HG02938 (cell line): Measurements from ENCODE around the gene PAK1.
A peak's percentile ranks its signal among the peaks of the same experiment; 100 is the strongest.
"Not testable (repeated sequence)": the region's sequence is repeated elsewhere in the genome, so short reads cannot be mapped to it uniquely, and the experiment has no call there.

ENCODE experiments used
- ATAC-seq: cut with Tn5 transposase; IDR thresholded peaks from one replicate; pipeline ENCODE4 v1.9.1; 2021; ENCODE audit warnings: mild to moderate bottlenecking, moderate library complexity; ENCODE audit not compliant: unreplicated experiment

PAK1 gene

DNA sequence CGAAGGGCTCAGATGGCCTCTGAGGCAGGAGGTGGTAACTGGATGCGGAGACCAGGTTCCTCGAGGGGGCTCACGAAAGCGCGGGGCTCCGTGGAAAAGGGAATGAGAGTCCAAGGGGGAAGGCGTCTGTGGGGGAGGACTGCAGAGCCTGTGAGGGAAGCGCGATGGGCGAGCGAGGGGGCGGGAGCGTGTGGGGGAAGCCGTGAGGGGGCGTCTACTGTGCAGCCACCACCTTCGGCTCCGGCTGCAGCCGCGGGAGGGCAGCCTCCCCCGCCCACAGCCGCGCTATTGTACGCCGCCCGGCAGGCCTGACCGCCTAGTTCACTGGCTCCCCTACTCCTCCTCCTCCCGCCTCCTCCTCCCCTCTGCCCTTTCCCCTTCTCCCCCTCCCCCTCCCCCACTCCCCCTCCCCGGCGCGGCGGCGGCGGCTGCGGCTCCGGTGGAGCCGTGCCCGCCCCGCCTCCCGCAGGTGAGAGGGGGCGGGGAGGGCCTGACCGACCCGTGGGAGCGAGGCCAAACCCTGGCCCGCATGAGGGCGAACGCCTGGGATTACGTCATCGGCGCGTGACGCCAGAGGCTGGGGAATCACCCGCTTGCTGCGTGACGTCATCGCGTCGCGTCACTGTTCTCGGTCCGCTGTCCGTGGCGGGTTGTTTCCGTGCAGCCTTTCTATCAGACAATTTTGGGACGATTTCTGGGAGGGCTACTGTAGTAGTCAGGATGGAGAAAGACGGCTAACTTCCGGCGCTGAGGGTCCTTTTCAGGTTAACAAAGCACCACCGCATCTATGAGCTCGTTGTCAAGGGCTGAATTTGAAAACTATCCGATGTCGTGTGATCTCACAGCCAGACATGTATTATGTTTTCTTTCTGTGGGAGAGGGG lies at the start of gene PAK1:
Gene PAK1 (minus strand): TSS at position 294 of the 883 bp plus-strand sequence. CDS start 81,574 bp downstream, outside the sequence.
- ATAC-seq, result peak; percentile 58

DNA sequence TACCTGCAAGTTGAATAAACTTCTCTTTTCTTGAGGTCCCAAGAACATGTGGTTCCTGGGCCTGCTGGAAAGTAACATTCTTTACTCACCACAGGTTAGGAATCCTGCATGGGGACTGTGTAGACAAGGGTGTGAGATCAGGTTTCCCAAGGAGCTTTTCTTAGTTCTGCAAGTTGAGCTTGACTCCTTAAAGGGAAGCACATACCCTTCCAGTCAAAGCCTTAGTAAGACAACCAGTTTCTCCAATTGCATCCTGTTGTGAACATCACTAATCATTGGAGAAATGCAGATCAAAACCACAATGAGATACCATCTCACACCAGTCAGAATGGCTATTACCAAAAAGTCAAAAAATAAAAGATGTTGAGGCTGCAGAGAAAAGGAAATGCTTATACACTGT lies 48.3 kb upstream of the PAK1 start:
- no peak for ATAC-seq

DNA sequence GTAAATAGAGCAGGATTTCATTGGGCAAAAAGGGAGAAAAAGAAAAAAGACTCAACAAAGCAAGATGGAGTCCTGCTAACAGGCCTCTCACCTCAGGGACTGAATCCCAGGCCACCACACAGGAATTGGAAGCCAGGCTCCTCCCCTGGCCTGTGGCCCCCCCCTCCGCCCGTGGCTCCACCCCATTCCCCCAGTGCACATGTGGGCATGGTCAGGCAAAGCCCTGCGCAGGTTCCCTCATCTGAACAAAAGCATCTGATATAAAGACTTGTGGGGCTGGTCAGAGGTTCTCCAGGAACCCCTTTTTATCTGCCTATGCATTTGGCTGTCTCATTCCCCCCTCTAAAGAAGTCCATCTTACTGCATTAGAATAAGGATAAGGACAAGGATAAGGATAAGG lies 46.0 kb upstream of the PAK1 start:
- ATAC-seq, result no peak

DNA sequence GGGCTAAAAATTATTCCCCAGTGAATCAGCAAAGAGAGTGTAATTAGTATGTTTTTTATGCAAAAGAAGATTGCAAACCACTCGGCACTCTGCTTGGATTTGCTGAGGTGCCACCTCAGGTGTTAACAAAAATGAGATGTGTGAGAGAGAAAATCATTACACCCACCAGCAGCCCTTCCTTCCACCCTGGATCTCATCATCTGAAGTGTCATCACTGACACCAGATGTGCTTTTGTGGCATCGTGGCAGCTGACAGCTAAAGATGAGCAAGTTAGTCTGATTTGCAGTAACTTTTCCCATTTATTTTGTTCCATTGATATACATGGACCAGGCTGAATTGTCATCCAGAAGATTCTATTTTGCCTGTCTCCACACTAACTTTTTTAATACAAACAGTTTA lies 44.6 kb upstream of the PAK1 start:
- no peak for ATAC-seq

DNA sequence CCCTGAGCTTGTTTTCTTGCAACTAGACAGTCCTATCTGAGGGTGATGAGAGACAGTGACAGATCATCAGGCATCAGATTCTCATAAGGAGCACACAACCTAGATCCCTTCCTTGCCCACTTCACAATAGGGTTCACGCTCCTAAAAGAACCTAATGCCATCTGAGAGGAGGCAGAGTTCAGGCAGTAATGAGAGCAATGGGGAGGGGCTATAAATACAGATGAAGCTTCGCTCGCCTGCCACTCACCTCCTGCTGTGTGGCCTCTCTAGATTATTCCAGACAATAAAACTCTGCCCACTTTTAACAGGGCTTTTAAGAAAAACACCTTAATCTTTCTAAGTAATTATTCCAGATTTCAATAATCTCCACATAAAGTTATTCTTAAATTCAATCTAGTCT lies 43.9 kb upstream of the PAK1 start:
- ATAC-seq, result no peak

DNA sequence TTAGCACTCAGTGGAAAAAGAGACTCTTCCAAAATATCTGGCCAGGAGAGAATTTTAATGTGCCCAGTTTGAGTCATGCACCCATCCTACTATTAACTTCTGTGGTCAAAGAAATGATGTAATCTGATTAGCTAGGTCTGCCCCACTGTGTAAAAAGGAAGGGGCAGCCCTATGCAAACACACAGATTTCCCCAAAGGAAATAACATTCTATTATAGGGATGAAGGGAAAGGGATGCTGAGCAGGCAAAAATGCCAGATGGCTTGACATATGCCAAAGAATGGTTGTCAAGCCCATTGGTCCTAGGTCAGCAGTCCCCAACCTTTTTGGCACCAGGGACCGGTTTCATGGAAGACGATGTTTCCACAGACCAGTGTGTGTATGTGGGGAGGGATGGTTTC lies 43.3 kb upstream of the PAK1 start:
- no peak for ATAC-seq

DNA sequence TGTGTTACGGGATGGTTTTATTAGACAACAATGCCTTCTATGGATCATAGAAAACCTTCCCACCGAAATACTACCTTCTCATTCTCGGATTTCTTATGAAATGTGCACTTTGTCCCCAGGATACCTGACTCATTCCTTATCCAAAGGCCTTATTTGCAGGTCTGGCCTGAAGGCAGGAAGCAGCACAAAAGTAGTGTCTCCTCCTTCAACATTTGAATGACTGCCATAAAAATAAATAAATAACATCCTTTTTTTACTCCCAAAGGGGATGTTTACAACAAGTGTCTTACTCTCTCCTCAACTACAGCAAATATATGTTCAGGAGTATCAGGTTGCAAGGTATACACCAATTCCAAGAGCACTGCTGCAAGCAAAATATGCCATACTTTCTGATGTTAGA lies 41.6 kb upstream of the PAK1 start:
- ATAC-seq, result no peak

DNA sequence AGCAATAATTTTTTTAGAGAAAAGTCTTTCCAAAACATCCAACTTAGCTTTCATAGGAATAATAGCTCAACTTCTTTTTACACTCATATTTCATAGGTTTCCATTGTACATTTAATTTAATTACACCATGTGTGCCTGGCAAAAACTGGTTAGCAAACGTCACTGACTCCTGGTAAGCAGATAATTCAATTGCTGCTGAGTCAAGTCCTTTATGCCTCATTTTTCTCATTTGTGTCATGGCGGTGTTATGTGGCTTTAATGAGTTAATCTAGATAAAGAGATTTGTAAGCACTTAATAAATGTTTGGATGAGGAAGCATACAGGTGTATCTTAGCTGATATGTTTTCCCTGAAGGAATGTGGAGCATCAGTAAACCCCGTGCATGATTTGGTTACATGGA lies 41.2 kb upstream of the PAK1 start:
- no peak for ATAC-seq

DNA sequence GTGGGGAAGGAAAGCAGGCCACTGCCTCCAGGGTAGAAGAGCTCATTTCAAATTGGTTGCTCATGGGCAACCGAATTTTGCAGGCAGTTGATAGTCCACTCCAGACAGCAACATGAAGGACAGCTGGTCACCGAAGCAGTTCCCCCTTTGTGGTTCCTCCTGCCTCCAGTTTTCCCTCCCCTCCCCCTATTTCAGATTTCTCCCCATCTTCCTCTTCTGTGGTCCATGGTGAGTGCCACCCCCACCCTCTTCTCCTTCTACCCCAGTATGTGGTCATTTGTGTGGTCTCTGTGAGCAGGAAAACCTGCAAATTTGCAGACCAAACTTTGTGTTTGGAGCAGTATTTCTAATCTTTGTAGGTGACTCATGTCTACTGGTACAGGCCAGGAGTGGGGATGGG lies 38.2 kb upstream of the PAK1 start:
- no peak for ATAC-seq

DNA sequence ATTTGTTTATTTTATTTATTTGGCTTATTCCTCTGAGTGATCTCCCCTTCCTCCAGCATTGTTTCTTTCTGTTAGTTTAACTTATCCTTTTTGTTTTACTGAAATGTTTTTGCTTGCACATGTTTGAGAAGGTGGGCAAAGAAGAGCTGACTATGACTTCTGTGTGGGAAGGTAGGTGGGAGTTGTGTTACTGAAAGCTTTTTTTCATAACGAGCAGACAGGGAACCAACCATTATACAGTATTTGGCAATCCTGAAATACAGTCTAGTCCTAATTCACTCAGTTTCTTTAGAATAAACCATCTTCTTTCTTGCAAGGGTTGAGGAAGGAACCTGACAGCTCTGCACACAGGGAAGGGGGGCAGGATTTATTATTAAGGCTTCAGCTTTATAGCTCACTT lies 37.0 kb upstream of the PAK1 start:
- no peak for ATAC-seq

DNA sequence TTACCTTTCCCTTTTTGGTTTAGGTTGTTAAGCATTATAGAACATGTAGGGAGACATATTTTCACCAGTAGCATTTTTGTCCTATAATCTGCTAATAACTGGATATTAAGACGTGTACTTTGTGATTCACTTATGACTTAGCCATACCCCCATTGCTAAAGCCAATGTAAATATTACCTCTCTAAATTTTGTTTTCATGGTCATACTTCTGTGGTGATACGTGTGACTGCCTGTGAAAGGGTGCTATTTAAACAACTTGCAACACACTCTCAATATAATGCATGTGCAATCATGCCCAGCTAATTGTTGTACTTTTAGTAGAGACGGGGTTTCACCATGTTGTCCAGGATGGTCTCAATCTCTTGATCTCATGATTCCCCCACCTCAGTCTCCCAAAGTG lies 36.2 kb upstream of the PAK1 start:
- no peak for ATAC-seq

DNA sequence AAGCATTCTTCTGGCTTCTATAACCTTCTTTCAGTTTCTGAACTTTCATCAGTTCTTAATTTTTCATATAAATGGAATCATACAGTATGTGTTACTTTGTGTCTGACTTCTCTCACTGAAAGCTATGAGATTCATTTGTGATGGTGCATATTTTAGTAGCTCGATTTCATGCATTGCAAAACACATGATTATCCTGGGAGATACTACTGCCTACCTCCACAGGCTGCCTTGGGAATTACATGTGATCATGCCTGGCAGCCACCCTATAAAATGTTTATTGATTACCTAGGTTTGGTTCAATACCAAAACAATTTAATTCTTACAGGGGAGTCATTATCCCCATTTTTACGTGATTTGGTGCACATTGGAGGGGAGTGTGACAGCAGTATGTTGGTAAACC lies 34.1 kb upstream of the PAK1 start:
- ATAC-seq, result no peak

DNA sequence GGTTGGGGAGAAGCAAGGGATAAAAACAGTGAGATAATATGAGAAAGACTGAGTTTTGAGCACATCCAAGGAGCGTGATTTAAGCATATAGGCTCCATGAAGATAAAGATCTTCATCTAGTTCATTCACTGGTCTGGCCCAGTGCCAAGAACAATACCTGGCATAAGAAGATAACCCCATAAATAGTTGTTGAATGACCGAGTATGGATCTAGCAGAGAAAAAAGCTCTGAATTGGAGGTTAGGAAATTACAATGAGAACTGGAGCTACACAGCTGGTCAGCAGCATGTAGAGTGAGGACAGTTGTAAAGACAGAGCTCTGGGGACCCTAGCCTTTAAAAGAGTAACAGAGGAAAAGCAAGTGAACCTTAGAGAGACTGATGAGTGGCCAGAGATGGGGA lies 33.0 kb upstream of the PAK1 start:
- no peak for ATAC-seq

DNA sequence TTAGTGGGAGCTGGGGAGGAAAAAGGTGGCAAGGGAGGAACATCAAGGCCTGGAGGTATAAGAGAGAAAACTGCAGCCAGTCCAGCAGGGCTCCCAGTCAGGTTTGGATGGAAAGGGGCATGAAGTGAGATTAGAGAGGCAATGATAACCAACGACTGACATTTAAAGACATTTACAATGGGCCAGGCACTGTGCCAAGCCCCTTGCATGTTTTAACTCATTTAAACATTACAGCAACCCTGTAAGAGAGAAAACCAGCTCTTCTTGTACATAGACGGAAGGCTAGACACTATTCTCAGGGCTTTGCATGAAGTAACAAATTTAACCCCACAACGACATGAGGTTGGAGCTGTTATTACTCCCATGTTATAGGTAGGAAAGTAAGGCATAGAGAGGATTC lies 32.1 kb upstream of the PAK1 start:
- ATAC-seq, result no peak

DNA sequence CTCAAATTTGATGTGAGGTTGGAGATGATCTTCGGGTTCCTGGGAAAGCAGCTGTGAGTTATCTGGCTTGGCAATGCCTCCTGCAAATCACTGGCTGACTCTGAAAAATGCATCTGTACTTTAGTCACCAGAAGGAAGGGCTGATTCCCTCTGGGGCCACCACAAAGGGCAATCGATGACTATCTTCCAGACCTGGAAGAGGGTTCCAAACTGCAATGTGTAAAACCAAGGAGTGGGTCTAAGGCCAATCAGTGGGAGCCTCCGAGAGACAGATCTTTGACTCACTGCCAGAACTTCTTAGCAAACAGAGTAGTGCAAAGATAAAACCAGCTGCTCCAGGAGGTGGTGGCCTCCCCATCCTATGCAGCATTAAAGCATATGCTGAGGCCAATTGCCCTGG lies 29.1 kb upstream of the PAK1 start:
- ATAC-seq, result no peak

DNA sequence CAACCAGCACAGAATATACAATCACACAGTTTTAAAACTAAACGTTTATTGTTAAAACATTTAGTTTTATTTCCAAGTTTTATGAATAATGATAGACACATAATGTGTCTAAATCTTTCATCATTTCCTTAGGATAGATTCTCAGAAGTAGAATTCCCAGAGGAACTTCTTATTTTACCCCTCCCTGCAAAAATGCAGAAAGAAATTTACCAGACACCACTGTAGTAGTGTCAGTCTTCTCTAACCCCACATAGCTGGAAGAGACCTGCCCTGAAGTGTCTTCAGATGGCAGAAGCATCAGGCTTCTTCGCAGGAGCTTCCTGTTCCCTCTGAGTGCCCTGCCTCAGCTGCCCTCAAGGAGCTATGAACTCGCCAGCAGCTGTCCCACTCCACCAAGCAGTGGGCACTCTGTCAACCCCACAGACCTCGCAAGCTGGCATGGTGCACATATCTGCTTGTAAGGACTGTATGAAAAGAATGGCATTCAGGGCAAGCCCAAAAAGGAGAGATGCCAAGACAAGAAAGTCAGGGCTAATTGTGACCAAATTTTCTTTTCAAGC lies 28.5 kb upstream of the PAK1 start:
- no peak for ATAC-seq

DNA sequence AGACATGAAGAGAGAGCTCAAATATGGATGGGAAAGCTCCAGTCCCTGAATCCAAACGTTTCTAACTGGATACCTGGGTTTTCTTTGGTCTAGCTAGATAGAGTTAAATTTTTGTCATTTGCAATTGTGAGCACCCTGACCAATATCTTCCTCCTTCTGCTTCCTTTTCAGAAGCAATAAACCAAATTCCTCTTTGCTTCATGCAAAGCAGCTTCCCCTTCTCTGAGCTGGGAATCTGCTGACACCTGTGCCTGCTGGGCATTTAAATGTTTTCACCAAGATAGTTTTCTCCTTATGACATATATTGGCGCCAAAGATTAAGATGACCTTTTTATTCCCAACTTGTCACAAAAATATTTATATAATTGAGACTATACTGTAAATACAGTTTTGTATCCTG lies 27.9 kb upstream of the PAK1 start:
- ATAC-seq, result no peak

DNA sequence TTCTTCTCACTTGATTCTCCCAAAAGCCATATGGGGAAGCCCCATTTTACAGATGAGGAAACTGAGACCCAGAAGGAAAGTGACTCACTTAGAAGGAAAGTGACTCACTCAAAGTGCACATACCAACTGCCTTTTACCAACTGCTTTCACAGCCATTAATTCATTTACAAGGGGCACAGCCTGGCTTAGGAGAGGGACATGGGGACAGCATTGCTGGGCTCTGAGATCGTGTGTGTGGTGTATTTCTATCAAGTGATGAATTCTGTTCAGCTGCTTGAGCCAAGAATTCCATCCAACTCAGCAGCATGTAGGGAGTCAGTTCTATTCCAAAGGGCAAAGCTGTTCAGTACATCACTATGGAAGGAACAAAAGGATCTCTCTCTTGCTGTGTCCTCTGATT lies 23.5 kb upstream of the PAK1 start:
- no peak for ATAC-seq

DNA sequence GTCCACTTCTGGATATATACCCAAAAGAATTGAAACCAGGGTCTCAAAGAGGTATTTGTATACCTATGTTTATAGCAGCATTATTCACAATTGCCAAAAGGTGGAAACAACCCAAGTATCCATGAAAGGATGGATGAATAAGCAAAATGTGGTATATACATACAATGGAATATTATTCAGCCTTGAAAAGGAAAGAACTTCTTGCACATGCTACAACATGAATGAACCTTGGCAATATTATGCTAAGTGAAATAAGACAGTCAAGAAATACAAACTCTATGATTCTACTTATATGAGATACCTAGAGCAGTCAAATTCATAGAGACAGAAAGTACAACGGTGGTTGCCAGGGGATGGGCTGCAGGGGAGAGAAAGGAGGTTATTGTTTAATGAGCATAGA lies 21.6 kb upstream of the PAK1 start:
- no peak for ATAC-seq

DNA sequence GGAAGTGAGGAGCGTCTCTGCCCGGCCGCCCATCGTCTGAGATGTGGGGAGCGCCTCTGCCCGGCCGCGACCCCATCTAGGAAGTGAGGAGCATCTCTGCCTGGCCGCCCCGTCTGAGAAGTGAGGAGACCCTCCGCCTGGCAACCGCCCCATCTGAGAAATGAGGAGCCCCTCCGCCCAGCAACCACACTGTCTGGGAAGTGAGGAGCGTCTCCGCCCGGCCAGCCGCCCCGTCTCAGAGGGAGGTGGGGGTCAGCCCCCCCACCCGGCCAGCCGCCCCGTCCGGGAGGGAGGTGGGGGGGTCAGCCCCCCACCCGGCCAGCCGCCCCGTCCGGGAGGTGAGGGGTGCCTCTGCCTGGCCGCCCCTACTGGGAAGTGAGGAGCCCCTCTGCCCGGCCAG lies 16.1 kb upstream of the PAK1 start:
- ATAC-seq, result not testable (repeated sequence)

DNA sequence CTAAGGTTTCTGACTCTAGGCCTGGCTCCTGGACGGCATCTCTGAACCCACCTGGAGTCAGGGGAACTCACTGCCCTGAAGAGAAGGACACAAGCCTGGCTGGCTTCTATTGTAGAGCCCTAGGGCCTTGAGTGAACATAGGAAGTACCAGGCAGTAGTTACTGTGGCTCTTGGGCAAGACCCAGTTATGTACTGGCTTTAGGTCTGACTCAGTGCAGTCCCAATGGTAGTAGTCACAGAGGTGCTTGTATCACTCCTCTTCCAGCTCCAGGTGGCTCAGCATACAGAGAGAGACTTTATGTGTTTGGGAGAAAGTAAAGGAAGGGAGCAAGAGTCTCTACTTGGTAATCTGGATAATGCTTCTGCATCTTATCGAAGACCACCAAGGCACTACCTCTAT lies 13.9 kb upstream of the PAK1 start:
- ATAC-seq, result no peak

DNA sequence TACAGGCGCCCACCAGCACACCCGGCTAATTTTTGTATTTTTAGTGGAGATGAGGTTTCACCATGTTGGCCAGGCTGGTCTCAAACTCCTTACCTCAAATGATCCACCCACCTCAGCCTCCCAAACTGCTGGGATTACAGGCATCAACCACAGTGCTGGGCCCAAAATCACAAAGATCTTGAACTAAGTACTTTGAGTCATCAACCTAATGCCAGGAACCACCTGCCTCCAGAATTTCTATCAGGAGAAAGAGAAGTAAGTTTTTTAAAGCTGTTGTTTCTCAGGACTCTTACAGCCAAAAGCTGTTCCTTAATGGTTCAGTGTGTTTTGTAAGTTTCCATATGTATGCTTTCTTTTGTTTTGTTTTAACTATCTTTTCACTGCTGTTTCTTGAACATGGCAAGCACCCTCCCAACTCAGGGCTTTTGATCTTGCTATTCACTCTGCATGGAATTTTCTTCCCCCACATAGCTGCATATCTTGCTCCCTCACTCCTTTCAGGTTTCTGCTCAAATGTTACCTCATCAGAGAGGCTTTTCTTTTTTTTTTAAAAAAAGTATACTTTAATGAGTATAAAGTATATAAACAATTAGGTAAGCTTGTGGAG lies 6.0 kb upstream of the PAK1 start:
- no peak for ATAC-seq
